Superior temporal gyrus (tissue), 1 donor: Measurements from ENCODE around the gene SERINC1.
"Not testable (repeated sequence)": the region's sequence is repeated elsewhere in the genome, so short reads cannot be mapped to it uniquely, and the experiment has no call there.

Experiments used
- DNase-seq: peaks from one replicate; pipeline ENCODE4 v3.0.0-alpha.2; 2016; ENCODE audit errors: extremely low spot score

Gene SERINC1

DNA sequence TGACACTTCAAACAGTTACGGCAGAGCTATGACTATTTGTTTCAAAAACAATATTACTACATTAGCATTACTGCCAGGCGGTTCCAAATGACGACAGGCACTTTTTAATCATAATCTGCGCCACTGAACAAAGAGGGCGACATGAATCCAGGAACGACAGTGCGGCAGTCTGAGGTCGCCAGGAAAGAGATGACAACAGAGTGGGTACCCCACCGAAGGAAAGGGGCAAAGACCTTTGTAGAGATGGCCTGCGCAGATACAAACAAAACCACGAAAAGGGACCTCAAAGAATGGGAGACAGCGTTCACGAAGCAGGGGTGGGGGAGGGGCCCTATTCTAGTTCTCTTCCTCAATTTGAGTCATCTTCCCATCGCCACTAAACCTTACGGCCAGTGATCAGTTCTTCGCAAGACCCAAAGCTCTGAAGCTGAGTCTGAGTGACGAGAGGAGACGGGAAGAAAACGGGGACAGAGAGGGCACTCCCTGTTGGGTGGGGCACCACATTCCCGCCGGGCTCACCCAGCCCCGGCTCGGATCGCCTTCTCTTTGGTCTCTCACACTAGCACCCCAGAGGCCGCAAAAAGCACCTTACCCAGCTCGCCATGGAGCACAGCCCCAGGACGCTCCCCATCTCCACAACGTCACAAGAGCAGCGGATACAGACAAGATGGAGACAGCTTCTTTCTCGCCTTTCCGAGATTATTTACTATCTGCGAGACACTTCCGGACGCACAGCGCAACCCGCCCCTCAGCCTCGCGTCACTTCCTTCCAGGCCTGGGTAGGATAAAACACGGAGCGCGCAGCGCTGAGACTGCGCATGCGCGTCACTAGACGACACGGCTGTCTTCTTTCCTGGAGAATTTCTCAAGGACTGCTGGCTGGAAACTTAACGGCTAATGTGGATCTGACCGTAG lies at the start of gene SERINC1:
Gene SERINC1, minus strand, starts transcription at position 701 of the 915 bp plus-strand sequence. Its CDS starts 70 bp downstream, at position 631.
- DNase-seq: peak; percentile 99

DNA sequence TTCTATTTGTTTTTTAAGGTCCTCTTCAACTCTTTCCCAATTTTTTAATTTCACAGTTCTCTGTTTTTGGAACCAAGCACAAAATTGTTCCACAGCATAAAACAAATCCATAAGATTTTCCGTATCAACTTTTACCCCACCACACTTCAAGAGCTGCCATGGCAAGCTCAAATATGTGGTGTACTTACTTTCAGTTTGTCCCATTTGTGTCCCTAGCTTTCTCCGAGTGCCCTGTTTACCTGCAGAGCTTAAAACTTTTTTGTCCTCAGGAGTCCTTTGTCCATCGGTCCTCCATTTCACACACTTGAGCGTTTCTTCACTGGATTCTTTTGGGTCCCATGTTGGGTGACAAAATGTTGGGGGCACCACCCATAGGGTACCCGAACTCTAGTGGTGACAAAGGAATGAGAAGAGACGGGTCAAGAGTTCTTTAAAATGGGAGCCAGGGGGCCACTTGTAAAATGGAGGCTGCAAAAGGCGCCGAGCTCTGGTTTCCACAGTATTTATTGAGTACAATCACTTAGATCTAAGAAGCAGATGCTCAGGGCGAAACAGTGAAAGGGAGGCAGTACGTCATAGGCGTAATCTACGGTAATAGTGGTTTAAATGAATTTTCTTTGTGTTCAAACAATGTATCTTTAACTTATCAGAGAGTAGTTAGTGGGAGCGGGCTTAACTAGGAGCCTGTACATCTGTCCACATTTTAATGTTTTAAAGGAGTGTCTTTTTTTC lies 39.8 kb upstream of the SERINC1 start:
- DNase-seq: no peak

DNA sequence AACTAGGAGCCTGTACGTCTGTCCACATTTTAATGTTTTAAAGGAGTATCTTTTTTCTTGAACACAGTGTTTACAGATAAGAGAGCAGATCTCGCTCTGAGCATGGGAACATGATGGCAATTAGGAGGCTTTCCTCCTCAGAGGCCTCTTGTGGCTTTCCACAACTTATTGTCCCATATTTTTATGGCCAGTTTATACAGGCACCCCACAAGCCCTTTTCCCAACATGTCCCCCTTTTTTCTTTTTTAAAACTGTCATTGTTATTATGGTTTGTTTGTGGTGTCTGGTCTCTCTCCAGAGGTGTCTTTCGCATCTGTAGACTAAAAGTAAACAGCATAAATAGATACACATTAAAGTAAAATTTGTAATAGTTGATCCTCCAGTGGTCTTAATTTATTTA lies 33.6 kb upstream of the SERINC1 start:
- not testable (repeated sequence) for DNase-seq

DNA sequence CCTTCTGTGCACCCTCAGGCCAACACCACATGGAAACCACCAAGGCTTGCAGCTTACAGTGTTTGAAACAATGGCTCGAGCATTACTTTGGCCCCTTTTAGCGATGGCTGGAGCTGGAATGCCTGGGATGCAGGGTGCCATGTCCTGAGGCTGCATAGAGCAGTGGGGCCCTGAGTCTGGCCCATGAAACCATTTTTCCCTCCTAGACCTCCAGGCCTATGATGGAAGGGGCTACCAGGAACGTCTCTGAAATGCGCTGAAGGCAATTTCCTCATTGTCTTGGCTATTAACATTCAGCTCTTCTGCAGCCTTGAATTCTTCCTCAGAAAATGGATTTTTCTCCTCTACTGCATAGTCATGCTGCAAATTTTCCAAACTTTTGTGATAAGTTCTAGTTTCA lies 29.9 kb upstream of the SERINC1 start:
- no peak for DNase-seq

DNA sequence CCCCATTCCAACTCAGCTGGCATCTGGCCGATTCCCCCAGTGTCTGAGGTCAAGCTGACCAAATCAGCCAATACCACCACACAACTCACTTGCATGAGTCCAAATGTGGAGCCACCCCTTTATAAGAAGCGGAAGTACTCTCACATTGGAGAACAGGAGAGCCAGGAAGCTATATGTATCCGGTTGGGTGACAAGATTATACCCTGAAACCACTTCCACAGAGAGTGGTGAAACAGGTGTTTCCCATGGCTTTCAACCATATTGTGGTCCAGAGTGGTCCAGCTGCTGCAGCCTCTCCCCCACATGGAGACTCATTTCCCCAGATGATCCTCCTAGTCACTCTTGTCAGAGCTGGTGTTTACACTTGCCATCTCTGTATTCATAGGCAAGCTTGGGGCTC lies 24.0 kb upstream of the SERINC1 start:
- no peak for DNase-seq

DNA sequence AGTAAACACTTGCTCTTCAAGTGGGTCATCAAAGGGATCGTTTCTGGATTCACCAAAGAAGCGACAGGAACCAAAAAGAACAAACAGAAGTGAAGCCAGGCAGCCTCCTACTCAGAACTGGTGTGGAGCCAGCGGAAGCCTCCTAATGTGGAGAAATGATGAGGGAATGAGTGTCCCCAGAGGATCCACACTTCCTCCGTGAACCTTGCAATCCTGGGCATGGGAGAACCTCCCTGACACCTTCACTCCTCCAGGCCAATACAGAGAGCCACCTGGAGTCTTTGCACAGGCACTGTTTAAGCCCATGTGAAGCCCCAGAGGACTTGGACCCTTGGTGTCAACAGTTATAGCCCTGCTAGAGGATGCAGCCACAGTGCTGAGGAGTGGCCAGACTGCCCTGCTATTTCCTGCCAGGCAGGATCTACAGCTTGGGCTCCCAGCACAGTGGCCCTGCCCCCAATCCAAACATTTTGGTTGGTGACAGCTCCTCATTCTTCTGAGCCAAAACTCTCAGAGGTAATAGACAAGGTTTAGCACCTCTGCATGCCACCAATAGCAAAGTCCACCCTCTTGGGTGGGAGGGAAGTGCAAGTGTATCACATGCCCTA lies 23.2 kb upstream of the SERINC1 start:
- DNase-seq: no peak

DNA sequence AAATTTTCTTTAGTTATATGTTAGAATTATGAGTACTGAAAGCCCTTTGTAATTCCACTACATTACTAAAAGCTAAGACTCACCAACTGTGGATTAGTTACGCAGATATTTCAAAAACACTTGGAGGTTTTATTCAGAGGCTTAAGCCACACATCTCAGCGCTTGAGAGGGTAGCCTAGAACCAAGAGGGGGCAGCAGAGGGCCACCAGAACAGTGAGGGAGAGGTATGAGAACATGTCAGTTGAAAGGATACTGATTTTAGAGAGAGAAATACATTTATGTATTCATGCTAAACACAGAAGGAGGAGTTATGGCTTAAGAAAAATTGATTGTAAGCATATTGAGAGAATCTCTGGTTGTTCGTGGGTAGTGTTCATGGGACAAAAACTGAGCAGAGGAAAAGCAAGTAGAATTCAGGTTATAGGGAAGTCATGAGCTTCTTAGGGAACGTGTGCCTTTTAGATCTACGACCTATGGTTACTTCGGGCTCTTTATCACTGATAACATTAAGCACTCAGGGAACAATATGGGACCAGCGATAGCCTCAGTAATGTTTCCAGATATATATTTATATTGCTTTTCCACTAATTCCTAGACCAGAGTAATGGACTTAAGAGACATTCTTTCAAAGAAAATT lies 20.4 kb upstream of the SERINC1 start:
- peak; percentile 89 for DNase-seq

DNA sequence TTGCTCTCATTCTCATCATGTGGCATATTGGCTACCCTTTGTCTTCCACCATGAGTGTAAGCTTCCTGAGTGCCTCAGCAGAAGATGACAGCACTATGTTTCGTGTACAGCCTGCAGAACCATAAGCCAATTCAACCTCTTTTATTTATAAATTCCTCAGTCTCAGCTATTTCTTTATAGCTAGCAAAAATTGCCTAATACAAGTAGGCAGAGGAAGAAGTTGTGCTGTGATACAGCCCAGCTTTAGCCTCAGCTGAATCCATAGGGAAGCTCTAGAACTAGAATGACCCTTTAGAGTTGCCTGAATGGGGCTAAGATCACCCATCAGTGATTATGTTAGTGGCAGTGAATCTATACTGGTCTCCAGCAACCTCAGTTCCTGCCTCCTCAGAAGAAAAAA lies 19.0 kb upstream of the SERINC1 start:
- no peak for DNase-seq

DNA sequence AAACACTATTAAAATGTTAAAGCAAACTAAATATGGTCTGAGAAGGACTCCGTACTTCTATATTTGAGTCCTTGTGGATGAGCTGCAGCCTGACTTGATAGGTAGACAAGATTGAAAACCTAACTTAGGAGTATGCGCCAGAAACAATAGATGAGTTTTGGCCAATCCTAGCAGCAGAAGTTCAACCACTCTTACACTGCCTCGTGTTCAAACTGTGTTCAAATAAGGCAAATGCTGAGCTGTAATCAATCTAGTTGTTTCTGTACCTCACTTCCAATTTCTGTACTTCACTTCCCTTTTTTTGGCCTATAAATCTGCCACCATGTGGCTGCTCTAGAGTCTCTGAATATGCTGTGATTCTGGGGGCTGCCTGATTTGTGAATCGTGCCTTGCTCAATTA lies 13.2 kb upstream of the SERINC1 start:
- no peak for DNase-seq

DNA sequence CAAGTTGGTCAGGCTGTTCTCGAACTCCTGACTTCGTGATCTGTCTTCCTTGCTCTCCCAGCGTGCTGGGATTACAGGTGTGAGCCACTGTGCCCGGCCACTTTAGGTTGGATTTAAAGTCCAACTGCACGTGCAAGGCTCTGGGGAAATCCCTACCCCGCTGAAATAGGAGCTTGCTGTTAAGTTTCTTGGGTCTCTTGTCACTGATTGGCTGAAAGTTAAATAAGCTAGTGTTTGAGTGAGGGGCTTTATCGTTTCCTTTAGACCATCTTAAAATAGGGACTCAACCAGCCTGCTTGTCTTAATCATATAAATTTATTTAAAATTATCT lies 11.1 kb upstream of the SERINC1 start:
- DNase-seq: no peak

DNA sequence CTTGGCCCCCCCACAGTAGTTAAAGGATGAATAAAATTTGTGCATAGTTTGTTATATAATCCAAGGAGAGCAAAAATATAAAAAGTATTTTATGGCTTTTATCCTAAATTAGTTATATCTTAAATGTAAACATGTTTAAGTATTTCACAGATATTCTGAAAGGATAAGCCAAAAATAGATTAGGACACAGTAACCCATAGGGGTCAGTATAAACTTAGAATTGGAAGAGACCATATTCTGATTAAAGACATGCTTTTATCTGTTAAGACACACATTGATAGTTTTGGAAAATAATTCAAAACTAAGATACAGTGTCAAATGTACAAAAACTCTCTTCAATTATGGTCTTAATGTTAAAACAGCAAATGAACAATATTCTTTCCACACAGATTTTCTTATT lies 4.5 kb upstream of the SERINC1 start:
- DNase-seq: peak; percentile 59

DNA sequence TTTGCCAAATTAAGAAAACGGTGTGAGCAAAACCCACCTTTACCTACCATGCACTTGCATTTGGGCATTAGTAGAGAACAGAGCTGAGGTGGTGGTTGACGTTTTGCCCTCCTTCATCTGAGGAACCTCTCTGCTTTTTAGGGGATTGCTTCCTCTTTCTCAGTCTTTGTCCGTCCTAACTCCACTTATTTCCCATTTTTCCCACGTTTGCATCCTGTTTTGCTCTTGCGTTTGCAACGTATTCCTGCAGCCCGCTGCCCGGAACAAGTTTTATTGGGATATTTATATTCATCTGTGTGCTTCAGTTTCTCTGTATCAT lies 374 bp upstream of the SERINC1 start:
- DNase-seq: no peak

DNA sequence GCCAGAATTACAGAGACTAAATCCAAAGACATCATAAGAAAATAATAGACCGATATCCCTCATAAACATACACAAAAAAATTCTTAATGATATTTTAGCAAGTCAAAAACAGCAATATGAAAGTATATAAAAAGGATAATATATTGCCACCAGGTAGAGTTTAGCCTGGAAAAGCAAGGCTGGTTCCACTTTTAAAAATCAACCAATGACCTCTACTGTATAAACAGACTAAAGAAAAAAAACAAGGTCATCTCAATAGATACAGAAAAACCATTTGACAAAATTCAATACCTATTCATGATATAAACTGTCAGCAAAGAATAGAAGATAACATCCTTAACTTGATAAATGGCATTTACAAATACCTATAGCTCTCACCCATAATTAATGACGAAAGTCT lies 9.7 kb downstream of the SERINC1 start:
- no peak for DNase-seq

DNA sequence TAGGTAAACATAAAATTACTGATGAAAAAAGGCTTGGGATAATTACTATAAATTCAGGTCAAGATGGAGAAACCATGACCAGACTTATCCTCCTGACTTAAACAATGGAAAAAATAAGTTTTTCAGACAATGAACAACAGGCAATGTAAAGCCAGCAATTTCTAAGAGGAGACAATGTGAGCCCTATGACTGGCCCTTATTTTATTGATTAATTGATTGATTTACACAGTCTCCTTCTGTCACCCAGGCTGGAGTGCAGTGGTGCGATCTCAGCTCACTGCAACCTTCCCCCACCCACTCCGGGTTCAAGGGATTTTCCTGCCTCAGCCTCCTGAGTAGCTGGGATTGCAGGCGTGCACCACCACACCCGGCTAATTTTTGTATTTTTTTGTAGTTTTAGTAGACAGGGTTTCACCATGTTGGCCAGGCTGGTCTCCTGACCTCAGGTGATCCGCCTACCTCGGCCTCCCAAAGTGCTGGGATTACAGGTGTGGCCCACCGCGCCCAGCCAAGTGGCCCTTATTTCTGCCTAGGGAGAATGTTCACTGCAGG lies 11.7 kb downstream of the SERINC1 start:
- DNase-seq: not testable (repeated sequence)

DNA sequence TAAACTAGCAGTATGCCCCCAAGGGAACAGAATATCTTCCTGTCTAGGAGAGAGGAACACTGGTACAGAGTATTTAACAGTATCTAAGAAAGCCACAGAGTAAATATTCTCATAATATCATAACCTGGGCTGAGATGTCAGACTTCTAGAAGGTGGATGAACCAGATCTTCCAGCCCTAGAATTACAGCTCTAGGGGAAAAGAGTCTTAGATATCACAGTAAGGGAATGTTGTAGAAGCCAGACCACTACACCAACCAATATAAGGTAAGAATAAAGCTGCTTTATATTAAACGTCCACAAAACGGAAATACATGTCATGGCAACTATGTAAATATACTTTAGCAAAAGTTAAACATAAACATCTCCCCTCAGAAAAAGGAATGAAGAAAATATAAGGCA lies 12.4 kb downstream of the SERINC1 start:
- no peak for DNase-seq

DNA sequence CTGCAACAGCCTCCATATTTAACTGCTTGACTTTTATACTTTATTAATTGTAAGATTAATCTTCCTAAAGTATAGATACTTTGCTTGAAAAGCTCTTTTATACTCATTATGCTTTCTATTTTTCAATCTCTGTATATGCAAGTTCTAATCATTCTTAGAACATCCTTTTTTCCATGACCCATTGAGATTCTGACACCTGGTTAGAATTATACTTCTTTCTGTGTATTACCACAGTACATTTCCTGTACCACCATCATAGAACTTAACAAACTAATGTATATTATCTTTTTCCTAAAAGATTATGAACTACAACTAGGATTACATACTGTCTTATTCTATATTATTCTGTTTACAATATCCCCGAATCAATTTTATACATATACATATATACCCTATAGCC lies 13.5 kb downstream of the SERINC1 start:
- DNase-seq: no peak

DNA sequence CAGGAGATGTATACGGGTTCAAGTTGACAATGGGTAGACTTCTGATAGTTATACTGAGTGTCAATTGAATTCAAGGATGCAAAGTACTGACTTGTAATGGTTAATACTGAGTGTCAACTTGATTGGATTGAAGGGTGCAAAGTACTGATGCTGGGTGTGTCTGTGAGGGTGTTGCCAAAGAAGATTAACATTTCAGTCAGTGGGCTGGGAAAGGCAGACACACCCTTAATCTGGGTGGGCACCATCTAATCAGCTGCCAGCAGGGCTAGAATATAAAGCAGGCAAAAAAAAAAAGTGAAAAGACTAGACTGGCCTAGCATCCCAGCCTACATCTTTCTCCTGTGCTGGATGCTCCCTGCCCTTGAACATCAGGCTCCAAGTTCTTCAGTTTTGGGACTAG lies 16.5 kb downstream of the SERINC1 start:
- not testable (repeated sequence) for DNase-seq

DNA sequence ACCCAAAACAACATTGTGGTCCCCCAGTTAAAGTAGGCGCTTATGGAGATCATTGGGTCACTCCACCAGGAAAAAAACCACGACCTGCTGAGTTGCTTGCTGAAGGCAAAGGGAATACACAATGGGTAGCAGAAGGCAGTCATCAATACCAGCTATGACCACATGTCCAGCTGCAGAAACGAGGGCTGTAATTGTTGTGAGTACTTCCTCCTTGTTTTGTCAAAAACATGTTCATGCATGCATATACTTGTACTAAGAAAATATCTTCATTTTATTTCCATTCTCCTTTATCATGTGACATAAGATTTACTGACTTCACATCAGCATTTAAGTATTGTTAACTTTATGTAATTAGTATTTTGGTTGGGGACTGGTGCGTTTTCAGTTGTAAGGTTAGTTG lies 16.9 kb downstream of the SERINC1 start:
- DNase-seq: no peak

DNA sequence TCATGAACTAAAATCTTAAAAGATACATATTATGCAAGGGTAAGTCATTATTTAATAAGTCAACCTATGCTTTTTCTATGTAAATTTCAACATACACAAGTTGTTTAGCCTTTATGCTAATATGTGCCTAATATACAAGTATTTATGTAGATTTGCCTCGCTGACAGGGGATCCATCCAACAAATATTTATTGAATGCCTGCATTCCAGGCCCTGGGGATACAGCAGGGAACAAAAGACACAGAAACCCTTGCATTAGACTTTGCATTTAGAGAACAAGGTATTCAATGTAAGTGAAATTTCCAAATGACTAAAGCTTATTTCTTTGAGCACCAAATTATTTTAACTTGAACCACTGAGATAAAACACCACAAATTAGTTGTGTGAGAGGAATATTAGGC lies 19.1 kb downstream of the SERINC1 start:
- DNase-seq: no peak

DNA sequence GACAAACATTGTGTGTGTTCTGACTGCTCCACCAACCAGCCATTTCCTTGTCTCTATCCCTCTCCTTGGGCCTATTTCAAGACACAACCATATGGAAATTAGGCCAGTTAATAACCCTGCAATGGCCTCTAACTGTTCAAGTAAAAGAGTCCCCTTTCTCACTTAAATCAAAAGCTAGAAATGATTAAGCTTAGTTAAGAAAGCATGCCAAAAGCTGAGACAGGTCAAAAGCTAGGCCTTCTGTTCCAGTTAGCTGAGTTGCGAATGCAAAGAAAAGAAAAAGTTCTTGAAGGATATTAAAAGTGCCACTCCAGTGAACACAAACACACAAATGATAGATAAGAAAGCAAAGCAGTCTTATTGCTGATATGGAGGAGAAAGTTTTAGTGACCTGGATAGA lies 22.5 kb downstream of the SERINC1 start:
- DNase-seq: no peak

DNA sequence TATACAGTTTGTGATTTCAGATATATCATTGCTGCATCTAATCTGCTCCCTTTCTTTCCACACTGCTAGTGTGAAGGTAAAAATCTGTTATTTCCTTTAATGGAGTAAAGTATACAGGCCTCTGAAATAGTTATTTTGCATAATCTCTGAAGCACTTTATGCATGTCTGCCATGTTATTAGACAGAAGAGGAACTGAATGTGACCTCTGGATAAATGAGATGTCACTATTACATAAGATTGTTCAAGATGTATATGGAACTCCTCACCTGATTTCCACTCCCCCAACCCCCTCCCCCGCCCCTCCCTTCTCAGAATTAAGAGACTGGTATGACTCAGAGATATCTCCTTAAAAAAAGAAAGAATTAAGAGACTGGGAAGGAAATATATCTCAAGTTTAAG lies 26.3 kb downstream of the SERINC1 start:
- DNase-seq: no peak

DNA sequence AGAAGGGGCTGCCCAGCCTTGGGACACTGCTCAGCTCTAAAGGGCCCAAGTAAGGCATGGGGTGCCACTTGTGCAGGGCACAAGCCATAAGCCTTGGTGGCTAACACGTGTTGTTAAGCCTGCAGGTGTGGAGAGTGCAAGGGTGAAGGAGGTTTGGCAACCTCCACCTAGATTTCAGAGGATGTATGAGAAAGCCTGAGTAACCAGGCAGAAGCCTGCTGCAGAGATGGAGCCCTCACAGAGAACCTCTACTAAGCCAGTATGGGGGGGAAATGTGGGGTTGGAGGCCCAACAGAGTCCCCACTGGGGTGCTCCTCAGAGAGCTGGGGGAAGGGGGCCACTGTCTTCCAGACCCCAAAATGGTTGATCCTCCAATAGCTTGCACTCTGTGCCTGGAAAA lies 32.6 kb downstream of the SERINC1 start:
- no peak for DNase-seq
